Stimulated activated memory B cell treated with anti-CD40 and anti-IgM and Interleukin-4, amounts not matched to agents 10 μg/mL and 1 μg/mL and 100 μg/mL, for 72 hours (primary cell): ENCODE data around the gene COQ9.

Experiments
- ATAC-seq: fragments of 150-1000 bp; cut with Tn5 transposase; 2 replicates; pipeline ENCODE4 v1.10.0; 2021
- H3K27ac Mint-ChIP-seq: one replicate; pipeline ENCODE4 v1.8.0; 2022; ENCODE audit warnings: mild to moderate bottlenecking, mixed read lengths
- H3K27me3 Mint-ChIP-seq: one replicate; pipeline ENCODE4 v1.8.0; 2022; ENCODE audit warnings: mixed read lengths
- H3K36me3 Mint-ChIP-seq: one replicate; pipeline ENCODE4 v1.8.0; 2022; ENCODE audit warnings: mixed read lengths
- H3K4me1 Mint-ChIP-seq: one replicate; pipeline ENCODE4 v1.8.0; 2022; ENCODE audit warnings: mixed read lengths
- H3K4me3 Mint-ChIP-seq: one replicate; pipeline ENCODE4 v1.8.0; 2022; ENCODE audit warnings: mild to moderate bottlenecking, moderate library complexity, mixed read lengths
- H3K9me3 Mint-ChIP-seq: one replicate; pipeline ENCODE4 v1.8.0; 2022; ENCODE audit warnings: mixed read lengths

Gene COQ9

DNA sequence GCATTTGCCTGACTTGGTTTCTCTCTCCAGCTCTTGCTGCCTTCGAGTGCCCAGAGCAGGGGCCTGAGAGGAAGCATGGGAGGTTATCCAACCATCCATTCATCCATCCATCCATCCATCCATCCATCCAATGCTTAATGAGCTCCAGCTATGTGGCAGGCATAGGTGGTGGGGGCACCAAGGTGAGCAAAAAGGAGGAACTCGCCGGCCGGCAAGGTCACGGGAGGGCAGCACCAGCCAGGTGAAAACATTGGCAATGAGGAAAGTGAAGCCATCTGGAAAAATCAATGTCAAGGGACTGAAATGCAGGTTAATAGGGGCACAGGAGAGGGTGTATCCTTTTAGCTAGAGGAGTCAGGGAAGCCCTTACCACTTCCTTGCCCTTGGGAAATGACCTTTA lies 57.2 kb downstream of the COQ9 start:
- Mint-ChIP-seq H3K36me3 (no peaks in the 10 kb centered on the region), H3K4me3 (no peak overlapping the region)

GRCh38 chr16:57505169-57505568 lies 57.9 kb downstream of the COQ9 start:
- H3K4me3 Mint-ChIP-seq = no peak overlapping the region
- H3K36me3 Mint-ChIP-seq = no peaks in the 10 kb centered on the region
- H3K27me3 Mint-ChIP-seq = peaks cover 54% of the 10 kb centered on the region
- no peaks in the 10 kb centered on the region for H3K9me3 Mint-ChIP-seq
- H3K27ac Mint-ChIP-seq = no peak overlapping the region
- ATAC-seq = no peak
- no peaks in the 10 kb centered on the region for H3K4me1 Mint-ChIP-seq

More for the DNA sequence above, 57.2 kb downstream of the COQ9 start:
- no peak for ATAC-seq
- Mint-ChIP-seq H3K4me1 (no peaks in the 10 kb centered on the region), H3K27ac (no peak overlapping the region), H3K27me3 (peaks cover 54% of the 10 kb centered on the region), H3K9me3 (no peaks in the 10 kb centered on the region)

DNA sequence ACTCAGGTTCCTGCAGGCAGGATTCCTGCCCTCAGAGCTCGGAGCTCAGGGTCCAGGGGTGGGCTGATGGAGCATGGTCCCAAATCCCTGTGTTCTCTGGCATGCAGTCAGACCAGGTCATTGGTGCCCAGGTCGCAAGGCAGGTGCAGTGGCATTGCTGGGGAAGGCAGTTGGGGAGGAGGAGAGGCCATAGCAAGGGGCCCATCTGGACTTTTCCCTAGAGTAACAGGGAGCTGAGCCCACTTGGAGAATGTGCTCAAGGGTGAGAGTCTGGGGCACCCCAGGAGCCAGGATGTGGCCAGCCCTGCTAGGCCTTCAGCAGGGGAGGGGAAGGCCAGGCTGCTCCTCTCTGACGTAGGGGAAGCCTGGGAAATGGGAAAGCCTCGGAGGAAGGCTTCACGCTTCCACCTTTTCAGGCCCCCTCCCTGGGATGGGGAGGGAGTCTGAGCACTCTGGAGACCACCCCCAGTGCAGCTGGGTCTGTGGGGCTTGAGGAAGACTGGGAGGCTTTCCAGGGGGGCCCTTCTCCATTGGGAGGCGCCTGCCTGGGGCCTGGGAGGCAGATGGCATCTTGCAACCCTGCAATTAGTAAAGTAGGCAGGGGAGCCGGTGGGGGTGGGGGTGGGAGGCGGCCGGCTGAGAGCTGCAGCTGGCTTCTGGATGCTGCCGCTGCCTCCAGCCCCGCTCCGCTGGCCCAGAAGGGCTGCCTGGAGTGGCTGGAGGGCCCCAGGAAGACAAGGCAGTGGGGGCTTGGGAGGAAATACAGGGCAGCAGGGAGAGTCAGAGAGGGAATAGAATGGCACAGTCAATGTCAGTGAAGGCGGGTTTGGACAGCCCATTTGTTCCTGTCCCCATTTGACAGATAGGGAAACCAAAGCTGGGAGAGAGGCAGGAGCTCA lies 60.1 kb downstream of the COQ9 start:
- no peaks in the 10 kb centered on the region for H3K9me3 Mint-ChIP-seq
- ATAC-seq = no peak
- H3K4me1 Mint-ChIP-seq = no peaks in the 10 kb centered on the region
- peaks cover 54% of the 10 kb centered on the region for H3K27me3 Mint-ChIP-seq
- no peak overlapping the region for H3K27ac Mint-ChIP-seq
- peaks cover 9% of the 10 kb centered on the region for H3K36me3 Mint-ChIP-seq
- H3K4me3 Mint-ChIP-seq = no peak overlapping the region

DNA sequence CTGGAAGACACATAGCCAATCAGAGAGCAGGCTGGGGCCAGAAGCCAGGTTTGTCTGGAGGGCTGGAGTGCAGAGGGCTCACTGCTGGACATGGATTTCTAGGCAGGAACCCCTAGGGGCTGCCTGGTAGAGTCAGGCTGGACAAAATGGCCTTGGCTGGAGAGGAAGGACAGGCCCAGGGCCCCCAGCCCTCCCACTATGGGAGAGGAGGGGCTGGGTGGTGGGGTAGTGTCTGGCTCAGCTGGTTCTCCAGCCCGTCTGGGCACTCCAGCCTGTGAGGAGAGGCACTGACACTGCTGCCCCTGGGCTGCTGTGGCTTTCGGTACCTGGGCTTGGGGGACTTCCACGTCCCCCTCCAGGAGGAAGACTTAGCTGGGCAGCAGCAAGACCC lies 60.8 kb downstream of the COQ9 start:
- Mint-ChIP-seq H3K36me3 (peaks cover 14% of the 10 kb centered on the region), H3K27me3 (peaks cover 49% of the 10 kb centered on the region), H3K4me3 (no peak overlapping the region), H3K27ac (no peak overlapping the region), H3K4me1 (no peaks in the 10 kb centered on the region), H3K9me3 (no peaks in the 10 kb centered on the region)
- ATAC-seq = no peak

DNA sequence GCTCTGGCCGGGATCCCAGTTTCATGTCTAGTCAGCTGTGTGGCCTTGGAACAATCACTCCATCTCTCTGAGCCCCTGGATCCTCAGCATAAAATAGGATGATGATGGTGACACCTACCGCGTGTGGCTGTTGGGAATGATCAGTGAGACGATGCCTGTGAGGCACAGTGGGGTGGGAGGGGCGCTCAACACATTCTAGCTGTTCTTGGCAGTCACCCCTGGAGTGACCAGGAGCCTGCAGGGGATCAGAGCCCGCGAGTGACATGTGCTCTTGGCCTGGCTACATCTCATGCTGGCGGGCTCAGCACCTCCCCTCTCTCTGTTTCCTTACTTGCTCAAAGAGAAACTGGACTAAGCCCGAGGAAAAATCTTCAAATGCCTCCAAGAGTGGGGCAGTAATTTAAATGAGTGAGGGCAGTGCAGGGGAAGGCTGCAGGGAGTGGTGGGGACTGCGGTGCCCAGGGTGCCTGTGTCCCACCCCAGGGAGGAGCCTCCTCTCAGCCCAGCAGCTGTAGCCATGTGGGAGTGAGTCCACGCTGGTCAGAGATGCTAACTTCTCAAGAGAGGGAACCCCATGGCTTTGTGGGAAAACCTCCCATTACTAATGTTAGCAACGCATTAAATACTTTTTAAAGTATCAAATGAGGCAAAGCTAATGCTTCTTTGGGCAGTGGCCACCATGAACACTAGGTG lies 62.1 kb downstream of the COQ9 start:
- ATAC-seq = no peak
- no peaks in the 10 kb centered on the region for H3K4me1 Mint-ChIP-seq

DNA sequence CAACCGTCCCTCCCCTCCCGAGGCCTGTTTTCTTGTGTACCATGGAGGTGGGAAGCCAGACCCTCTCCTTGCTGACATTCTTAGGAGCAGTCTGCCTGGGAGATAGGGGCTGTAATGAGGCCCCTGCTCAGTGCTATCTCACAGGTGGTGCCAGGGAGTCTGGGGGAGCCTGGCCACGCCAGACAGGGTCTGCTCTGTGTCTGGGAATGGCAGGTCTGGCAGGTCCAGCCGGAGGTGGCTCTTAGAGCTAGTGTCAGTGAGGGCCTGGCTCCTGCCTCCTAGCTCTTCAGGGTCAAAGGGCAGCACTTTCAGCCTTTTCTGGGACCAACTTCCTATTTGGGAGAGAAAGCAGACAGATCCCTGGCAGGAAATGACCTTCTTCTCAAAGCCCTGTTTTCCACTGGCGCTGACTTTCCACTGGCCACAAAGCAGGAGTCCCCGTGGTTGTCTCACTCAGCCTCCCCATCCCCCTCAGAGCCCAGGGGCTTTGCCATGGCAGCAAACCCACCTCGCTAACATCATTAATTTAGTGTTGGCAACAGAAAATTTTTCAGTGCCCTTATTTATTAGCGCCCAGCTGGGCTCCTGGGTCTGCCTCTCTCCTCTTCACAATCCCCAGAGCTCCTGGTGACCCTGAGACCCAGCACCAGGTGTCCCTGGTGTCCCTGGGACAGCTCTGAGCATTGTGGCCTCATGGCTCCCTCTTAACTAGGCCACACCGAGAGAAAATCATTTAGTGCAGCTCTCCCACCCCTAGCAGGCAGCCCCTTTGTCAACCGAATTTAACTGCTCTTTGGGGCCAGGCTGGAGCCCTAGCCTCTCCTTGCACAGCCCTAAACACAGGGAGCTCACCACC lies 63.0 kb downstream of the COQ9 start:
- H3K4me3 Mint-ChIP-seq = no peak overlapping the region
- peaks cover 25% of the 10 kb centered on the region for H3K36me3 Mint-ChIP-seq
- no peak overlapping the region for H3K27ac Mint-ChIP-seq
- no peaks in the 10 kb centered on the region for H3K4me1 Mint-ChIP-seq
- peaks cover 35% of the 10 kb centered on the region for H3K27me3 Mint-ChIP-seq
- no peaks in the 10 kb centered on the region for H3K9me3 Mint-ChIP-seq
- no peak for ATAC-seq

More for the DNA sequence above, 62.1 kb downstream of the COQ9 start:
- no peak overlapping the region for H3K27ac Mint-ChIP-seq
- H3K9me3 Mint-ChIP-seq = no peaks in the 10 kb centered on the region
- H3K4me3 Mint-ChIP-seq = no peak overlapping the region
- H3K27me3 Mint-ChIP-seq = peaks cover 44% of the 10 kb centered on the region
- peaks cover 22% of the 10 kb centered on the region for H3K36me3 Mint-ChIP-seq
